SK-N-MC (cell line): ENCODE measurements around the gene EPDR1.
"Not testable (repeated sequence)": the region's sequence is repeated elsewhere in the genome, so short reads cannot be mapped to it uniquely, and the experiment has no call there.

Source experiments
- DNase-seq: peaks from one replicate; pipeline ENCODE4 v3.0.0-alpha.2; 2011; ENCODE audit warnings: low read depth, low spot score
- H3K27ac ChIP-seq: fragments of 200-600 bp; sonication (generic); 2 replicates; pipeline ENCODE4 v1.5.1; 2016; ENCODE audit warnings: mixed run types
- H3K36me3 ChIP-seq: fragments of 200-600 bp; sonication (generic); 2 replicates; pipeline ENCODE4 v1.6.1; 2017; ENCODE audit warnings: antibody characterized with exemption, low read length, mixed read lengths; ENCODE audit not compliant: insufficient read depth
- H3K4me3 ChIP-seq: fragments of 200-600 bp; sonication (generic); 2 replicates; pipeline ENCODE4 v1.5.1; 2016
- H3K9ac ChIP-seq: fragments of 200-600 bp; sonication (generic); 2 replicates; pipeline ENCODE4 v1.8.0; 2017; ENCODE audit warnings: mixed run types, mixed read lengths; ENCODE audit not compliant: insufficient read length
- H3K9me3 ChIP-seq: fragments of 200-600 bp; sonication (generic); 2 replicates; pipeline ENCODE4 v1.6.1; 2017; ENCODE audit warnings: low read depth, mild to moderate bottlenecking, antibody characterized with exemption, low read length, moderate library complexity, mixed read lengths
- EZH2 ChIP-seq: fragments of 200-600 bp; sonication (generic); IDR thresholded peaks from one replicate; pipeline ENCODE4 v1.6.1; 2017; ENCODE audit warnings: antibody characterized with exemption
- FOXP2 ChIP-seq: optimal IDR thresholded peaks from 2 replicates; pipeline ENCODE3; 2011; ENCODE audit warnings: mild to moderate bottlenecking, moderate library complexity; ENCODE audit not compliant: insufficient read depth; ENCODE audit errors: extremely low read length, control extremely low read depth
- POLR2AphosphoS5 ChIP-seq: IDR thresholded peaks from 2 replicates; pipeline ENCODE4 v1.6.1; 2012; ENCODE audit warnings: mild to moderate bottlenecking, low read depth, low read length, borderline replicate concordance

EPDR1 gene

DNA sequence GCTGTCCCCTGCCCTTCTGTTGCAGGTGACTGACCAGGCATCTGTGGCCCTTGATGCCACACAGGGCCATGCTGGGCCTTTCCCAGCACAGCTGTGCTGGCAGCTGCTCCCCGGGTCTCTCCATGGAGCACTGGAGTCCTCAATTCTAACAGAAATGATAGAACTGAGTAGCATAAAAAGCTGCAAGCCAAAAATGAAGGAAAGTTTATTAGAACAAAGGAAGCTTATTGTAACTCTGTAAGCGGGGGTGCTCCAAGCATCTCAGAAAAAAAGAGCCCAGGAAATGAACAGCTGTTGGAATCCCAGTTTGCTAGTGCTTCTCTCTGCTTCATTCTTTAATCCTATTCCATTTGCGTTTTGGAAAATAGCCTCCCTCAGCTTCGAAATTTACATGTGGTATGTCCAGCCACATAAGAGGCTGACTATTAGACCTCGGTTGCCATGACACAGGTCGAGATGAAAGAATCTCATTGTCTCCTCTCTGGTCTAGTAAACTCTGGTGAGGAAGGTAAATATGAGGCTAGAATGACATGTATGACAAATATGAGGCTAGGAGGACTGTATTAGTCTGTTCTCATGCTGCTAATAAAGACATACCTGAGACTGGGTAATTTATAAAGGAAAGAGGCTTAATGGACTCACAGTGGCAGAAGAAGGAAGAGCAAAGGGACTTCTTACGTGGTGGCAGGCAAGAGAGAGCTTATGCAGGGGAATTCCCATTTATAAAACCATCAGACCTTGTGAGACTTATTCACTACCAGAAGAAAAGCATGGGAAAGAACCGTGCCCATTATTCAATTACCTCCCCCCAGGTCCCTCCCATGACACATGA lies 23.7 kb downstream of the EPDR1 start:
- no peak overlapping the region for H3K27ac ChIP-seq
- DNase-seq, result no peak
- H3K9me3 ChIP-seq, result no peaks in the 10 kb centered on the region
- H3K4me3 ChIP-seq, result no peak overlapping the region
- H3K9ac ChIP-seq, result no peak overlapping the region
- no peak for TF ChIP-seq POLR2AphosphoS5
- TF ChIP-seq EZH2, result no peak
- TF ChIP-seq FOXP2, result no peak
- peaks cover 3% of the 10 kb centered on the region; the same call in 1 of the 2 replicates for H3K36me3 ChIP-seq

DNA sequence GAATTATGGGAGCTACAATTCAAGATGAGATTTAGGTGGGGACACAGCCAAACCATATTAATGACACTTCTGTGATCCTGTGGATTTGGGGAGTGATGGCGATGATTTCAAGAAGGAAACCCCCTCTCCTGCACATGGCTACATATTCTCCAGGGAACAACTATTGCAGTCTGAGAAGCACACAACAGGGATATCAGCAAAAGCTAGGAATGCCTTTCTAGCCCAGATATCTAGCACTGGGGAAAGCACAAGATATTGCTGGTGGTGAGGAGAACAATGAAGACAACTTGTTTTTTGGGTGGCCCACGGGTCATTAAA lies 24.3 kb downstream of the EPDR1 start:
- Histone ChIP-seq H3K36me3 (peaks cover 8% of the 10 kb centered on the region), H3K9ac (no peak overlapping the region), H3K4me3 (no peak overlapping the region), H3K27ac (no peak overlapping the region), H3K9me3 (no peaks in the 10 kb centered on the region)
- no peak for TF ChIP-seq EZH2
- TF ChIP-seq FOXP2, result no peak
- TF ChIP-seq POLR2AphosphoS5, result no peak
- no peak for DNase-seq

DNA sequence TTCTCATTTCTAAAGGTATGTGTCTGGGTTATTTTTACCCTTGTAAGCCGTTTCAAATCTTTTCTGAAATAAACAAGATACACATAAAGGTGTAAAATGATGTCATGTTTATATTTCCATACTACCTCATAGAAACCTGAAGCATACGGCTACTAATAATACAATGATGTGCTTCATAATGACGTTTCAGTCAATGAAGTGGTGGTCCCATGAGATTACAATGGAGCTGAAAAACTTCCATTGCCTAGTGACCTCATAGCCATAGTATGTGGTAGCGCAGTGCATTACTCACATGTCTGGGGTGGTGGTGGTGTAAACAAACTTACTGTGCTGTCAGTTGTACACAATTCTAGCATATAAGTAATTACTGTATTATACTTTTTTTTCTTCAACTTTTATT lies 24.9 kb downstream of the EPDR1 start:
- no peak overlapping the region for H3K27ac ChIP-seq
- TF ChIP-seq FOXP2 (no peak), EZH2 (no peak), POLR2AphosphoS5 (no peak)
- H3K9me3 ChIP-seq, result no peaks in the 10 kb centered on the region
- H3K36me3 ChIP-seq, result peaks cover 14% of the 10 kb centered on the region
- no peak overlapping the region for H3K4me3 ChIP-seq
- no peak for DNase-seq
- no peak overlapping the region for H3K9ac ChIP-seq

DNA sequence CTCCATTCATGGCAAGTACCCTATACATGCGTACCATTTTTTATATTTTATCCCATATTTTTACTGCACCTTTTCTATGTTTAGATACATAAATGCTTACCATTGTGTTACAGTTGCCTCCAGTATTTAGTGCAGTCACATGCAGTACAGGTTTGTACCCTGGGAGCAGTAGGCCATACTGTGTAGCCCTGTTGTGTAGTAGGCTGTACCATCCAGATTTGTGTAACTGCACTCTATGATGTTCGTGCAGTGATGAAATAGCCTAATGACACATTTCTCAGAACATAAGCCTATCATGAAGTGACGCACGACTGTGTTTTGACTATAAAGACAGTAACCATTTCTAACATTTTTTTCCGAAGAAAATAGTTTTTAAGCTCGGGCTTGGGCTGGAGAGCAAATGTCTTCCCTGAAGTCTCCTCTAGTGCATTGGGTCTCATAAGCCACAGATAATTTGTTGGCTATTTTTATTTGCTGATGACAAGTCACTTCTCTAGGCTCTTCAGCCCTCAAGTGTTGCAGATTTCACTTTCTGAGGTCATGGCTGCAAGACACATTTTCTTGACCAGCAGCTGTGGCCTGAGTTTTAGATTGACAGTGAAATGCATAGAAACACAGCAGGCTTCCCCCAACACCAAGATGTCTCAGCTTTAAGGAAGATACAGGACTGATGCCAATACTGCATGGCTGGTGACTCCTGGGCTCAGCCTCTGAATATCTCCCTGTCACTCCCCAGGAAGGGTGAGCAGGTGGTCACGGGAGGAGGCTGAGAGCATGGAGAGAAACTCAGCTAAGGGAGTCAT lies 26.9 kb downstream of the EPDR1 start:
- DNase-seq, result no peak
- TF ChIP-seq POLR2AphosphoS5, result no peak
- no peak for TF ChIP-seq EZH2
- TF ChIP-seq FOXP2, result no peak

GRCh38 chr7:37947941-37948210 lies 27.4 kb downstream of the EPDR1 start:
- H3K27ac ChIP-seq, result no peak overlapping the region
- H3K36me3 ChIP-seq, result peaks cover 23% of the 10 kb centered on the region
- H3K9me3 ChIP-seq, result no peaks in the 10 kb centered on the region
- DNase-seq, result no peak
- no peak overlapping the region for H3K9ac ChIP-seq
- no peak for TF ChIP-seq EZH2
- no peak for TF ChIP-seq FOXP2
- TF ChIP-seq POLR2AphosphoS5, result no peak
- no peak overlapping the region for H3K4me3 ChIP-seq

More for the DNA sequence above, 26.9 kb downstream of the EPDR1 start:
- no peak overlapping the region for H3K9ac ChIP-seq
- no peak overlapping the region for H3K27ac ChIP-seq
- no peaks in the 10 kb centered on the region for H3K9me3 ChIP-seq
- H3K4me3 ChIP-seq, result no peak overlapping the region
- H3K36me3 ChIP-seq, result peaks cover 23% of the 10 kb centered on the region

DNA sequence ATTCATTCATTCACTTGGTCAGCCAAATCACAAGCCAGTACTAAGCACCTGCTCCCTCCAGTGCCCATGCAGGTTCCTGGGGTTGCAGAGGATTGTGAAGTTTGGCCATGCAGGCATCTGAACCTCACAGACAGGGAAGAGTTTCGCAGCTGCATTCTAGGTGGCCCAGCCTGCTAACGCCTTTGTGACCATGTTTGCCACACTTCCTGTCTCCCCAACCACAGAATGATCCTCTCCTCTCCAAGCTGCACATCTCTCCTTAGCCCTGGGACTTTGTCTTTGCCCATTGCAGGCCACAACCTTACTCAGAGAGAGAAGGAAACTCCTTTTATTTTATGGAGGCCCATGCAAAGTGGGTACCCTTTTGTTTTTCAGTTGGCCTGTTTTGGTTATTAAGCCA lies 31.8 kb downstream of the EPDR1 start:
- no peak overlapping the region for H3K9ac ChIP-seq
- no peak for DNase-seq
- H3K4me3 ChIP-seq, result no peak overlapping the region
- H3K27ac ChIP-seq, result no peak overlapping the region
- no peaks in the 10 kb centered on the region for H3K9me3 ChIP-seq
- TF ChIP-seq FOXP2 (no peak), EZH2 (no peak)
- peaks cover 23% of the 10 kb centered on the region for H3K36me3 ChIP-seq

- H3K4me3 ChIP-seq, H3K9ac ChIP-seq, DNase-seq, H3K27ac ChIP-seq, H3K9me3 ChIP-seq: not testable (repeated sequence)
- H3K36me3 ChIP-seq, result peaks cover 19% of the 10 kb centered on the region
Measured at GRCh38 chr7:37954217-37954616, 33.8 kb downstream of the EPDR1 start.

DNA sequence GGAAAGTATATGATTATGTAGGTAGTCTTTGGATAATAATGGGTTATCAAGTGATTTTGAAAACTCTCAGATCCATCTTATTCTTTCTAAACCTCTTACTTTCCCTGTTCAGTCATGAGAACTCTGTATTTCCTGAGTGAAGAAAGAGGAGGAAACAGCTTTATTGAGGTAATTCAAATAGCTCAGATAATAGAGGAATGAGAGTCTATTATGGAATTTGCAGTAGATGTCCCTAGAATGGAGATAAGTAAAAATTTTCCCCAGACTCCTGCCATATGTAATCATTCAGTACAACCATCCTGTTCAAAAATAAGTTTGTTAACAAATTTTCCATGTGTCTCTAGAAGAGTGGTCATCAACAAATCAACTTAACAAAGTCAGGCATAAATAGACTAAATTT lies 36.4 kb downstream of the EPDR1 start:
- H3K4me3 ChIP-seq, result no peak overlapping the region
- DNase-seq, result no peak
- TF ChIP-seq POLR2AphosphoS5 (no peak), EZH2 (no peak), FOXP2 (no peak)
- no peak overlapping the region for H3K9ac ChIP-seq
- no peak overlapping the region for H3K27ac ChIP-seq
- no peaks in the 10 kb centered on the region for H3K9me3 ChIP-seq
- H3K36me3 ChIP-seq, result no peaks in the 10 kb centered on the region; the same call in 1 of the 2 replicates
